HepG2 (cell line): ENCODE data around the gene APIP. TPM values are rescaled to one million over a fixed set of nuclear protein-coding genes. Genes with fewer than 3 reads are reported as not detected.

ENCODE experiments used
- BORCS8-MEF2B ChIP-seq: sonication (generic); formaldehyde crosslinking; IDR thresholded peaks from 2 replicates; pipeline ENCODE4 v1.8.0; 2022; ENCODE audit warnings: mild to moderate bottlenecking, missing genetic modification reagents
- NCOR1 ChIP-seq: fragments of 200-600 bp; sonication (generic); IDR thresholded peaks from 2 replicates; pipeline ENCODE4 v1.7.0; 2017; ENCODE audit warnings: antibody characterized with exemption, low read length, borderline replicate concordance
- NKX3-1 ChIP-seq: sonication (generic); formaldehyde crosslinking; IDR thresholded peaks from 2 replicates; pipeline ENCODE4 v1.5.0; 2020; ENCODE audit warnings: missing genetic modification reagents
- STAG1 ChIP-seq: sonication (generic); formaldehyde crosslinking; IDR thresholded peaks from 2 replicates; pipeline ENCODE4 v1.4.0; 2020; ENCODE audit warnings: missing genetic modification reagents
- TOE1 ChIP-seq: sonication (generic); formaldehyde crosslinking; IDR thresholded peaks from 2 replicates; pipeline ENCODE4 v1.4.0; 2020; ENCODE audit warnings: mild to moderate bottlenecking, missing genetic modification reagents
- ZNF232 ChIP-seq: sonication (generic); formaldehyde crosslinking; IDR thresholded peaks from 2 replicates; pipeline ENCODE4 v1.4.0; 2020; ENCODE audit warnings: missing genetic modification reagents, borderline replicate concordance
- ZNF556 ChIP-seq: sonication (generic); formaldehyde crosslinking; IDR thresholded peaks from 2 replicates; pipeline ENCODE4 v1.4.0; 2020; ENCODE audit warnings: mild to moderate bottlenecking, missing genetic modification reagents, borderline replicate concordance
- polyA plus RNA-seq, 8 experiments: library from polyadenylated mRNA; depleted of rRNA in 3 of 8; stranded (reverse) in 7 of 8; unstranded in 1 of 8; fragments of >200 nt; fragmentation: Illumina TruSeq in 4 of 8; extraction: Trizol in 4 of 8; gene quantifications; 2 replicates each; pipeline versions ENCODE4 v1.2.1 to v1.2.3, GENCODE V29; 2011 to 2016; ENCODE audit warnings: low read depth in 4 of 8, missing spikeins in 1 of 8, mixed read lengths in 1 of 8; ENCODE audit not compliant: insufficient read depth in 1 of 8
- total RNA-seq, 5 experiments: library from RNA; depleted of rRNA; stranded (reverse); fragments of >200 nt; fragmentation: Illumina TruSeq; extraction: Trizol; gene quantifications; 2 replicates each; pipeline ENCODE4 v1.2.3, GENCODE V29; 2016; ENCODE audit warnings: low read depth in 1 of 5
- TF ChIP-seq, protein P1 (sequence below): sonication (generic); formaldehyde crosslinking; IDR thresholded peaks from 2 replicates; pipeline ENCODE4 v1.5.0; 2020; ENCODE audit warnings: mild to moderate bottlenecking, missing genetic modification reagents, moderate library complexity
- TF ChIP-seq, protein P2 (sequence below): sonication (generic); formaldehyde crosslinking; IDR thresholded peaks from 2 replicates; pipeline ENCODE4 v1.8.0; 2022; ENCODE audit warnings: missing genetic modification reagents, low read depth, mild to moderate bottlenecking, borderline replicate concordance
- TF ChIP-seq, protein P3 (sequence below): sonication (generic); formaldehyde crosslinking; IDR thresholded peaks from 2 replicates; pipeline ENCODE4 v1.4.0; 2020; ENCODE audit warnings: missing genetic modification reagents
- TF ChIP-seq, protein P4 (sequence below): sonication (generic); formaldehyde crosslinking; IDR thresholded peaks from 2 replicates; pipeline ENCODE4 v1.9.0; 2022; ENCODE audit warnings: missing genetic modification reagents, mild to moderate bottlenecking, borderline replicate concordance

Gene APIP
- total and polyA plus RNA-seq, 2 of the 13 experiments (the other 11 are each of a cell fraction or from before 2014, with no cell fraction given): 16.9 to 31.0 TPM

DNA sequence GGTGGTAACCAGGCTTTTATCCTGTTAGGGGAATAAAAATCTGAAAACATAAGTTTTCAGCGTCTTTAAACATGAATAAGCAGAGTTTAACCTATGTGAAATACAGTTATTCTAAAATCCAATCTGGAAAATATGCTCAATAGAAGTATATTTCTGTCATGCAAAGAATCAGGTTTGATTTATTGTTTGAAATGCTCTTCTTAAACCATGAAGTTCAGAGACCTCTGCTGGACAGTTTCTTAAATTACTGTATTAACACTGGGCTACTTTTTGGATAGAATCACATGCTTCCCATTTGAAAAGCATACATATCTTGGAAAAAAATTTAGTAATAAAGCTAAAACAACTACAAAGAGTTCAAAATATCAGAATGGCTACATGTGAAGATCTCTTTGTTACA lies 25.4 kb downstream of the APIP start (continued):
- TF ChIP-seq, protein P1, sequence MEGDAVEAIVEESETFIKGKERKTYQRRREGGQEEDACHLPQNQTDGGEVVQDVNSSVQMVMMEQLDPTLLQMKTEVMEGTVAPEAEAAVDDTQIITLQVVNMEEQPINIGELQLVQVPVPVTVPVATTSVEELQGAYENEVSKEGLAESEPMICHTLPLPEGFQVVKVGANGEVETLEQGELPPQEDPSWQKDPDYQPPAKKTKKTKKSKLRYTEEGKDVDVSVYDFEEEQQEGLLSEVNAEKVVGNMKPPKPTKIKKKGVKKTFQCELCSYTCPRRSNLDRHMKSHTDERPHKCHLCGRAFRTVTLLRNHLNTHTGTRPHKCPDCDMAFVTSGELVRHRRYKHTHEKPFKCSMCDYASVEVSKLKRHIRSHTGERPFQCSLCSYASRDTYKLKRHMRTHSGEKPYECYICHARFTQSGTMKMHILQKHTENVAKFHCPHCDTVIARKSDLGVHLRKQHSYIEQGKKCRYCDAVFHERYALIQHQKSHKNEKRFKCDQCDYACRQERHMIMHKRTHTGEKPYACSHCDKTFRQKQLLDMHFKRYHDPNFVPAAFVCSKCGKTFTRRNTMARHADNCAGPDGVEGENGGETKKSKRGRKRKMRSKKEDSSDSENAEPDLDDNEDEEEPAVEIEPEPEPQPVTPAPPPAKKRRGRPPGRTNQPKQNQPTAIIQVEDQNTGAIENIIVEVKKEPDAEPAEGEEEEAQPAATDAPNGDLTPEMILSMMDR (CRISPR knock-in tag): peak; percentile 61
- TF ChIP-seq STAG1 (CRISPR knock-in tag) (peak; percentile 81), NCOR1 (no peak), ZNF556 (CRISPR knock-in tag) (no peak), NKX3-1 (CRISPR knock-in tag) (no peak), BORCS8-MEF2B (CRISPR knock-in tag) (no peak), ZNF232 (no peak), TOE1 (no peak)
- TF ChIP-seq, protein P2, sequence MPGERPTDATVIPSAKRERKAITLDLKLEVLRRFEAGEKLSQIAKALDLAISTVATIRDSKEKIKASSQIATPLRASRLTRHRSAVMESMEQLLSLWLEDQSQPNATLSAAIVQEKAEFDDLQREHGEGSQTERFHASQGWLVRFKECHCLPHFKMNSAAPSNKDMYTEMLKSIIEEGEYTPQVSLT (CRISPR knock-in tag): no peak
- TF ChIP-seq, protein P3, sequence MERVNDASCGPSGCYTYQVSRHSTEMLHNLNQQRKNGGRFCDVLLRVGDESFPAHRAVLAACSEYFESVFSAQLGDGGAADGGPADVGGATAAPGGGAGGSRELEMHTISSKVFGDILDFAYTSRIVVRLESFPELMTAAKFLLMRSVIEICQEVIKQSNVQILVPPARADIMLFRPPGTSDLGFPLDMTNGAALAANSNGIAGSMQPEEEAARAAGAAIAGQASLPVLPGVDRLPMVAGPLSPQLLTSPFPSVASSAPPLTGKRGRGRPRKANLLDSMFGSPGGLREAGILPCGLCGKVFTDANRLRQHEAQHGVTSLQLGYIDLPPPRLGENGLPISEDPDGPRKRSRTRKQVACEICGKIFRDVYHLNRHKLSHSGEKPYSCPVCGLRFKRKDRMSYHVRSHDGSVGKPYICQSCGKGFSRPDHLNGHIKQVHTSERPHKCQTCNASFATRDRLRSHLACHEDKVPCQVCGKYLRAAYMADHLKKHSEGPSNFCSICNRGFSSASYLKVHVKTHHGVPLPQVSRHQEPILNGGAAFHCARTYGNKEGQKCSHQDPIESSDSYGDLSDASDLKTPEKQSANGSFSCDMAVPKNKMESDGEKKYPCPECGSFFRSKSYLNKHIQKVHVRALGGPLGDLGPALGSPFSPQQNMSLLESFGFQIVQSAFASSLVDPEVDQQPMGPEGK: no peak
- TF ChIP-seq, protein P4, sequence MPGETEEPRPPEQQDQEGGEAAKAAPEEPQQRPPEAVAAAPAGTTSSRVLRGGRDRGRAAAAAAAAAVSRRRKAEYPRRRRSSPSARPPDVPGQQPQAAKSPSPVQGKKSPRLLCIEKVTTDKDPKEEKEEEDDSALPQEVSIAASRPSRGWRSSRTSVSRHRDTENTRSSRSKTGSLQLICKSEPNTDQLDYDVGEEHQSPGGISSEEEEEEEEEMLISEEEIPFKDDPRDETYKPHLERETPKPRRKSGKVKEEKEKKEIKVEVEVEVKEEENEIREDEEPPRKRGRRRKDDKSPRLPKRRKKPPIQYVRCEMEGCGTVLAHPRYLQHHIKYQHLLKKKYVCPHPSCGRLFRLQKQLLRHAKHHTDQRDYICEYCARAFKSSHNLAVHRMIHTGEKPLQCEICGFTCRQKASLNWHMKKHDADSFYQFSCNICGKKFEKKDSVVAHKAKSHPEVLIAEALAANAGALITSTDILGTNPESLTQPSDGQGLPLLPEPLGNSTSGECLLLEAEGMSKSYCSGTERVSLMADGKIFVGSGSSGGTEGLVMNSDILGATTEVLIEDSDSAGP (CRISPR knock-in tag): no peak
